Stomach (tissue), 4 donors: Measurements from ENCODE around the gene FAM222A.

Source experiments
- POLR2A ChIP-seq, 4 donors: fragments of 450-650 bp; IDR thresholded peaks; one replicate each; pipeline ENCODE4 v1.6.1; 2016; ENCODE audit warnings: antibody characterized with exemption in 4 of 4, control low read depth in 2 of 4, mild to moderate bottlenecking in 1 of 4, moderate library complexity in 1 of 4
- TF ChIP-seq, protein P1 (sequence below), 7 experiments: fragments of 450-650 bp in 4 of 7; fragments of 200-600 bp in 3 of 7; sonication (generic) in 3 of 7; IDR thresholded peaks; one replicate each; pipeline ENCODE4 v1.5.1; 2016 to 2019; ENCODE audit warnings: antibody characterized with exemption in 7 of 7, control low read depth in 2 of 7, mild to moderate bottlenecking in 1 of 7

DNA sequence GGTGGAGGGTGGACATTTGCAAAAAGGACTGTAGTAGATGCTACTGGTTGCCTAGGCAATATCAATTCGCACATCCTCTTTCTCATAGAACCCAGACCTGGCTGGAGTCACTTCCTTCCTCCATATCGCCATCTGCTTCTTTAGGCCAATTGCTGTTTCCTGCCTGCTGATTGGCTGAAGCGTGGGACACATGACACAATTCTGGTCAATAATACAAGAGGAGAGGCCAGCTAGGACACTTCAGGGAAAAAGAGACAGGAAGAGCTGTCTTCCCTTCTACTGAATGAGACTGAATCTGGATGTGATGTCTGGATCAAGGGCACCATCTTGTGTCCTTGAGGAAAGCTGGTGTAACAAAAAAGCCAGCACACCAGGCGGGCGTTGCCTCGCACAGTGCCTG lies 65.8 kb downstream of the FAM222A start:
- TF ChIP-seq, protein P1, sequence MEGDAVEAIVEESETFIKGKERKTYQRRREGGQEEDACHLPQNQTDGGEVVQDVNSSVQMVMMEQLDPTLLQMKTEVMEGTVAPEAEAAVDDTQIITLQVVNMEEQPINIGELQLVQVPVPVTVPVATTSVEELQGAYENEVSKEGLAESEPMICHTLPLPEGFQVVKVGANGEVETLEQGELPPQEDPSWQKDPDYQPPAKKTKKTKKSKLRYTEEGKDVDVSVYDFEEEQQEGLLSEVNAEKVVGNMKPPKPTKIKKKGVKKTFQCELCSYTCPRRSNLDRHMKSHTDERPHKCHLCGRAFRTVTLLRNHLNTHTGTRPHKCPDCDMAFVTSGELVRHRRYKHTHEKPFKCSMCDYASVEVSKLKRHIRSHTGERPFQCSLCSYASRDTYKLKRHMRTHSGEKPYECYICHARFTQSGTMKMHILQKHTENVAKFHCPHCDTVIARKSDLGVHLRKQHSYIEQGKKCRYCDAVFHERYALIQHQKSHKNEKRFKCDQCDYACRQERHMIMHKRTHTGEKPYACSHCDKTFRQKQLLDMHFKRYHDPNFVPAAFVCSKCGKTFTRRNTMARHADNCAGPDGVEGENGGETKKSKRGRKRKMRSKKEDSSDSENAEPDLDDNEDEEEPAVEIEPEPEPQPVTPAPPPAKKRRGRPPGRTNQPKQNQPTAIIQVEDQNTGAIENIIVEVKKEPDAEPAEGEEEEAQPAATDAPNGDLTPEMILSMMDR (IDR thresholded peaks at IDR 0.05) = no peak
- TF ChIP-seq POLR2A (IDR thresholded peaks at IDR 0.05) = no peak
